NCI-H2107 treated with DMSO at 0.1 percent for 48 hours (cell line): Measurements from ENCODE around the gene OR4M2.
"Not testable (repeated sequence)": the region's sequence is repeated elsewhere in the genome, so short reads cannot be mapped to it uniquely, and the experiment has no call there.

ENCODE experiments used
- DNase-seq: peaks from one replicate; lab custom pipeline; 2025; ENCODE audit not compliant: unreplicated experiment; lab: John Stamatoyannopoulos, UW

The OR4M2 gene, protein sequence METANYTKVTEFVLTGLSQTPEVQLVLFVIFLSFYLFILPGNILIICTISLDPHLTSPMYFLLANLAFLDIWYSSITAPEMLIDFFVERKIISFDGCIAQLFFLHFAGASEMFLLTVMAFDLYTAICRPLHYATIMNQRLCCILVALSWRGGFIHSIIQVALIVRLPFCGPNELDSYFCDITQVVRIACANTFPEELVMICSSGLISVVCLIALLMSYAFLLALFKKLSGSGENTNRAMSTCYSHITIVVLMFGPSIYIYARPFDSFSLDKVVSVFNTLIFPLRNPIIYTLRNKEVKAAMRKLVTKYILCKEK

DNA sequence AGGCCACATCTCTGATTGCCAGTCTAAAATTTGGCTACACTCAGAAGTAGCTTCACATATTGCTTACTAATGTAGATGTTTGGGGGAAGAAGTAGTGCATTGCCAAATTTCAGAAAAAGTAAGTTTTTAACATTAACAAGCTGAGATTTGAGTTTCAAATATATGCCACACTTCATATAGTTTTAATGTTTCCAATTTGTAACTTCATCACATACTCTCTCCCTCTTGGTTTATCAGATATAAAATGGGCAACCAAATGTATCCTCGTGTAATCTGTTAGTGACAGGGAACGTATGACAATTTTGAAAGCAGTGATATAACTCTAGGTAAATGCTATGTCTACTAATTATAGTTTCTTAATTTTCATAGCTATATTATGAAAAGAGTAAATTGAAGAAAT is at the start of gene OR4M2:
Gene OR4M2 (plus strand): TSS at position 301 of the 400 bp plus-strand sequence. CDS start 98 bp downstream, at position 399.
- DNase-seq, result not testable (repeated sequence)

DNA sequence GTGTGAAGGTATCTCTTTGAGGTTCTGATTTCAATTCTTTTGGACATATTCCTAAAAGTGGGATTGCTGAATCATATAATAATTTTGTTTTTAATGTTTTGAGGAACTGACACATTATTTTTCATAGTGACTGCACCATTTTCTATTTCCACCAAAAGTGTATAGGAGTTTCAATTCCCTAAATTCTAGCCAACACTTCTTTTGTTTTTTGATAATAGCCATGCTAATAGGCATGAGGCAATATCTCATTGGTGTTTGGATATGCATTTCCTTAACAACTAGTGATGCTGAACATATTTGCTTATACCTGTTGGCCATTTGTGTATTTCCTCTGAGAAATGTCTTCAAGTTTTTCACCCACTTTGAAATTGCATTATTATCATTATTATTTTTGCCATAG is 11.1 kb upstream of the OR4M2 start:
- not testable (repeated sequence) for DNase-seq

DNA sequence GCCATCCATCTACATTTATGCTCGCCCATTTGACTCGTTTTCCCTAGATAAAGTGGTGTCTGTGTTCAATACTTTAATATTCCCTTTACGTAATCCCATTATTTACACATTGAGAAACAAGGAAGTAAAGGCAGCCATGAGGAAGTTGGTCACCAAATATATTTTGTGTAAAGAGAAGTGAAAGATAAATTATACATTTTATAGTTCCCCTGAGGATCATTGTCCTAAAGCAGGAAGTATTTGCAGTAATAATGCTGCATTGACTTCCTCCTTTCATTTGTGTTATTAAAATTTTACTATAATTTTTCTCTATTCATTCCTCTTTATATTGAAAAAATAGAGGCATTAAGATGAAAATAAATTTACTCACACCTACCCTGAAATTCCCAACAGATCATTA is 1.1 kb downstream of the OR4M2 start:
- DNase-seq, result not testable (repeated sequence)

DNA sequence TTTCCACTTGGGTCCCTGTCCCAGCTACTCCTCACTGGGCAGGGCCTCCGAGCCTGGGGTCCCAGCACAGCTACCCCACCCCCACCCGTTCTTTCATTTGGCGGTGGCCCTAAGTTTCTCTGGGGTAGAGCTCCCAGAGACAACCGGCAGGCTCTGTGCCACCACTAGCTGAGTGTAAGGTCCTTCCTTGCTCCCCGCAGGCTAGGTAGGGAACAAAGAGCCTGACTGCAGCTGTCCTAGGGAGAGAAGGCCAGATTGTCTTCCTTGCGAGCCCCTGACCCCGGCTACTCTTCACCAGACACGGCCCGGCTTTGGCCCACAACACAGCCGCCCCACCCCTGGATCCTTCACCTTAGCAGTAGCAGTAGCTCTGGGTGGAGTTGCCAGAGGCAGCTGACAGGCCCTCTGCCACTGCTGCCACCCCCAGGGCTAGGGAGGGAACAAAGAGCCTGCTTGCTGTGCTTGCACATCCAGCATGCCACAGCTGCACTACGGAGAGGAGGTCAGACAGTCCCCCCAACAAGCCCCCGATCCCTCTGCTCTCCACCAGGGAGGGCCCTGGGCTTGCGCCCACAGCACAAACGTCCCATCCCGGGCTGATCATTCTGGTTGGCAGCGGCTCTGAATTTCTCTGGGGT is 18.4 kb downstream of the OR4M2 start:
- DNase-seq, result not testable (repeated sequence)

DNA sequence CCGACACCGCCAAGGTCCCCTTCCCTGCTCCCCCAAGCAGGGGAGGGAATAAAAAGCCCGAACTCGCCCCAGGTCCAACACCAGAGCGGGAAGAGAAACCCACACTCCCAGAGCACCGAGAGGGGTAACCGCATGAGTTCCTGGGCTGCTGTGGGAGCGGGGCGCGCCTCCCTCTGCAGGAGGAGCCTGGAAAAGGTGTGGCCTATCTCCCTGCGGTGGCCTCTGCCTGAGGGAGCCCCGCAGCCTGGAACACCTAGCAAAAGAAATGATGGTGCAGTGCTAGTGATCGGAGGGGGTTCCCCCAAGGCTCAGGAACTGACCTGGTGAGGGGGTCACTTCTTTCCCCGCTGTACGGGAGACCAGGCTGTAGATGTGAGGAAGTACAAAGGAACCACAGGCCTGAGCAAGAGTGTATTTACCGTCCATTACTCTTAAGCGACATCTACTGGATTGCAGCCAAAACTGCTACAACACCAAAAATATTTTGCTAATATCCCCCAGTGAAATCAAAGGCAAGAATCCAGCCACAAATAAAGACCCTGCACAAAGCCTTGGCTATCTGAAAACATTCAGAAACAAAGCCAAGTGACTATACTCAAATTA is 19.1 kb downstream of the OR4M2 start:
- not testable (repeated sequence) for DNase-seq

DNA sequence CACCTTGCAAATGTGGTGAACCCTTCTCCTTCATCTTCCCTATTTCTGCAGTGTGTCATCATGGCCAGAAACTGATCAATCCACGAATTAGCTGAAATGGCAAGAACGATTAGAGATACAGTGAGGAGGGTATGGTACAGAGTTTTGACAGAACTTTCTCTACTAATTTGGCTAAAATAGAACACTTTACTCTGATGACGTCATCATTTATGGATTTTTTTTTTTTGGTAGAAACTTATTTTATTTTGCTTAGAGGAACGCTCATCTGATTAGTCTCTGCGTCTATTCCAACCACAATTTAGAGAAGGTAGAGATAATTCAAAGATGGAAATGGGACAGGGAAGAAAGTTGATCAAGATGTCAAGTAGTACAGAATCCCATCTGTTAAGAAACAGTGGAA is 41.7 kb downstream of the OR4M2 start:
- not testable (repeated sequence) for DNase-seq
